Measurements from ENCODE around the gene UBE3B.

UBE3B gene

GRCh38 chr12:109567967-109568366 lies 90.5 kb downstream of the UBE3B start:
- no peak overlapping the region for H3K27ac ChIP-seq (ENCODE audit: low read depth, low read length)
- H3K4me3 ChIP-seq (ENCODE audit: low read length), result no peak overlapping the region
- H3K4me1 ChIP-seq (ENCODE audit: control insufficient read depth, low read length), result peaks cover 14% of the 10 kb centered on the region
- no peaks in the 10 kb centered on the region for H3K9me2 ChIP-seq (replicated peaks; ENCODE audit: control insufficient read depth, low read length)
- H3K79me2 ChIP-seq (ENCODE audit: control insufficient read depth, low read length), result peaks cover 23% of the 10 kb centered on the region
- H4K20me1 ChIP-seq (ENCODE audit: control insufficient read depth, insufficient read depth, low read depth, low read length), result no peaks in the 10 kb centered on the region
- H3K4me2 ChIP-seq (ENCODE audit: low read length), result no peak overlapping the region
- H3K9me3 ChIP-seq (ENCODE audit: control insufficient read depth, insufficient read depth, low read length), result peaks cover 3% of the 10 kb centered on the region; the same call in 1 of the 2 replicates
- H3K27me3 ChIP-seq (ENCODE audit: control insufficient read depth, low read length), result no peaks in the 10 kb centered on the region
- no peak for TF ChIP-seq CTCF (IDR thresholded peaks at IDR 0.05; ENCODE audit: low read depth, low read length, poor library complexity, severe bottlenecking)
- no peak for TF ChIP-seq EZH2phosphoT487 (IDR thresholded peaks at IDR 0.05; ENCODE audit: borderline replicate concordance, low read length)
- no peaks in the 10 kb centered on the region; the same call in 1 of the 2 replicates for H3F3A ChIP-seq (ENCODE audit: control insufficient read depth, insufficient read depth)
- peaks cover 95% of the 10 kb centered on the region for H3K36me3 ChIP-seq (ENCODE audit: control insufficient read depth, low read length)

- no peaks in the 10 kb centered on the region; the same call in 1 of the 2 replicates for H3K9me3 ChIP-seq (ENCODE audit: control insufficient read depth, insufficient read depth, low read length)
- H3K27me3 ChIP-seq (ENCODE audit: control insufficient read depth, low read length), result no peaks in the 10 kb centered on the region
- H3F3A ChIP-seq (ENCODE audit: control insufficient read depth, insufficient read depth), result no peaks in the 10 kb centered on the region; the same call in 1 of the 2 replicates
- TF ChIP-seq EZH2phosphoT487 (IDR thresholded peaks at IDR 0.05; ENCODE audit: borderline replicate concordance, low read length), result no peak
- TF ChIP-seq CTCF (IDR thresholded peaks at IDR 0.05; ENCODE audit: low read depth, low read length, poor library complexity, severe bottlenecking), result no peak
- H3K4me2 ChIP-seq (ENCODE audit: low read length), result no peak overlapping the region
- H3K4me1 ChIP-seq (ENCODE audit: control insufficient read depth, low read length), result peaks cover 14% of the 10 kb centered on the region
- H3K4me3 ChIP-seq (ENCODE audit: low read length), result no peak overlapping the region
- H4K20me1 ChIP-seq (ENCODE audit: control insufficient read depth, insufficient read depth, low read depth, low read length), result no peaks in the 10 kb centered on the region
- no peaks in the 10 kb centered on the region for H3K9me2 ChIP-seq (replicated peaks; ENCODE audit: control insufficient read depth, low read length)
- no peak overlapping the region for H3K27ac ChIP-seq (ENCODE audit: low read depth, low read length)
- H3K79me2 ChIP-seq (ENCODE audit: control insufficient read depth, low read length), result peaks cover 25% of the 10 kb centered on the region
- peaks cover 90% of the 10 kb centered on the region for H3K36me3 ChIP-seq (ENCODE audit: control insufficient read depth, low read length)
Measured at GRCh38 chr12:109568486-109568885, 91.1 kb downstream of the UBE3B start.

DNA sequence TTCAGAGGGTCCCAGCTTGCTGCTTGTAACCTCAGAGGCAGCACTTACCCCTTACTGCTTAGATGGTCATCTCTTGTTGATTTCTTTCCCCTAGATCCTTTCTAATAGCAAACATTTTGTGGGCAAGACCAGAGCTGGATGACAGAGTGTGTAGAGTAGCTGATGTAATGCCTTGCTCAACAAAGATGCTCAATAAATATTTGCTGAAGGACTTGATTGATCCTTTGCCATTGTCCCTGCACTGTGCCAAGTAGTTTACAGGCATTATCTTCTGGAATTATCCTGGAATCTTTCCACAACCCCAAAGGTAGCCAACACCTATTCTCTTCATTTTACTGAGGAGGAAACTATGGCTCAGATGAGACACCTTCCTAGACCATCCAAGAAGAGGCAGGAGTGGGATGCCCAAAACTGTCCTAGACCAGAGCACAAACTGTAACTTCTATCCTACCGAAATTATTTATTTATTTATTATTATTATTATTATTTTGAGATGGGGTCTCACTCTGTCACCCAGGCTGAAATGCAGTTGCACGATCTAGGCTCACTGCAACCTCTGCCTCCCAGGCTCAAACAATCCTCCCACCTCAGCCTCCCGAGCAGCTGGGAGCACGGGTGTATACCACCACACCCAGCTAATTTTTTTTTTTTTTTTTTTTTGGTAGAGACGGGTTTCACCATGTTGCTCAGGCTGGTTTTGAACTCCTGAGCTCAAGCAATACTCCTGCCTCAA lies 94.5 kb downstream of the UBE3B start:
- TF ChIP-seq EZH2phosphoT487 (IDR thresholded peaks at IDR 0.05; ENCODE audit: borderline replicate concordance, low read length) (no peak), CTCF (IDR thresholded peaks at IDR 0.05; ENCODE audit: low read depth, low read length, poor library complexity, severe bottlenecking) (no peak)
- peak overlapping the region; percentile 78 for H3K27ac ChIP-seq (ENCODE audit: low read depth, low read length)

More for the DNA sequence above, 94.5 kb downstream of the UBE3B start:
- Histone ChIP-seq H3K79me2 (ENCODE audit: control insufficient read depth, low read length) (peaks cover 49% of the 10 kb centered on the region), H3K4me2 (ENCODE audit: low read length) (peak overlapping the region; percentile 82), H3K4me1 (ENCODE audit: control insufficient read depth, low read length) (peaks cover 25% of the 10 kb centered on the region), H4K20me1 (ENCODE audit: control insufficient read depth, insufficient read depth, low read depth, low read length) (no peaks in the 10 kb centered on the region), H3F3A (ENCODE audit: control insufficient read depth, insufficient read depth) (no peaks in the 10 kb centered on the region; the same call in 1 of the 2 replicates), H3K36me3 (ENCODE audit: control insufficient read depth, low read length) (peaks cover 85% of the 10 kb centered on the region), H3K9me3 (ENCODE audit: control insufficient read depth, insufficient read depth, low read length) (no peaks in the 10 kb centered on the region), H3K27me3 (ENCODE audit: control insufficient read depth, low read length) (no peaks in the 10 kb centered on the region), H3K9me2 (replicated peaks; ENCODE audit: control insufficient read depth, low read length) (no peaks in the 10 kb centered on the region), H3K4me3 (ENCODE audit: low read length) (peak overlapping the region; percentile 98)

All from DOHH2 (cell line).